HepG2 (cell line): ENCODE results near the gene ZNF814. TPM values are rescaled to one million over a fixed set of nuclear protein-coding genes. Genes with fewer than 3 reads are reported as not detected.
"Not testable (repeated sequence)": the region's sequence is repeated elsewhere in the genome, so short reads cannot be mapped to it uniquely, and the experiment has no call there.

Source experiments
- ATF2 ChIP-seq: sonication (generic); formaldehyde crosslinking; IDR thresholded peaks from 2 replicates; pipeline ENCODE4 v1.4.0; 2020; ENCODE audit warnings: missing genetic modification reagents
- CREB1 ChIP-seq, 2 experiments: fragments of 450-650 bp in 1 of 2; IDR thresholded peaks; 2 replicates each; pipeline ENCODE4 v1.6.1; 2016 to 2017; ENCODE audit warnings: control low read depth in 1 of 2, mild to moderate bottlenecking in 1 of 2, missing compliant biosample characterization in 1 of 2, missing genetic modification characterization in 1 of 2
- DR1 ChIP-seq: sonication (generic); formaldehyde crosslinking; IDR thresholded peaks from 2 replicates; pipeline ENCODE4 v1.8.0; 2021; ENCODE audit warnings: mild to moderate bottlenecking, missing genetic modification reagents, inconsistent platforms
- DRAP1 ChIP-seq: IDR thresholded peaks from 2 replicates; pipeline ENCODE4 v1.6.1; 2016; ENCODE audit warnings: missing genetic modification reagents, missing compliant biosample characterization
- FOXP1 ChIP-seq, 2 experiments: fragments of 450-650 bp in 1 of 2; IDR thresholded peaks; 2 replicates each; pipeline ENCODE4 v1.6.1; 2017 to 2018; ENCODE audit warnings: antibody characterized with exemption in 1 of 2
- GATAD2A ChIP-seq: IDR thresholded peaks from 2 replicates; pipeline ENCODE4 v1.6.1; 2016
- HES4 ChIP-seq: sonication (generic); formaldehyde crosslinking; IDR thresholded peaks from 2 replicates; pipeline ENCODE4 v1.9.0; 2021; ENCODE audit warnings: mild to moderate bottlenecking, missing genetic modification reagents, borderline replicate concordance
- ISL2 ChIP-seq: sonication (generic); formaldehyde crosslinking; IDR thresholded peaks from 2 replicates; pipeline ENCODE4 v1.5.0; 2020; ENCODE audit warnings: missing genetic modification reagents
- MED1 ChIP-seq: sonication (generic); formaldehyde crosslinking; IDR thresholded peaks from 2 replicates; pipeline ENCODE4 v1.4.0; 2020; ENCODE audit warnings: missing genetic modification reagents
- MYPOP ChIP-seq: sonication (generic); formaldehyde crosslinking; IDR thresholded peaks from 2 replicates; pipeline ENCODE4 v1.8.1; 2023; ENCODE audit warnings: mild to moderate bottlenecking, moderate library complexity, missing genetic modification reagents
- NFKBIZ ChIP-seq: IDR thresholded peaks from 2 replicates; pipeline ENCODE4 v1.6.1; 2018; ENCODE audit warnings: missing genetic modification reagents, missing compliant biosample characterization
- NFYB ChIP-seq: sonication (generic); formaldehyde crosslinking; IDR thresholded peaks from 2 replicates; pipeline ENCODE4 v1.4.0; 2020; ENCODE audit warnings: missing genetic modification reagents
- NONO ChIP-seq, 2 experiments: fragments of 450-650 bp in 1 of 2; sonication (generic) in 1 of 2; formaldehyde crosslinking in 1 of 2; IDR thresholded peaks in 1 of 2; conservative IDR thresholded peaks in 1 of 2; 2 replicates each; pipeline versions ENCODE4 v1.6.1 to v1.8.0; 2017 to 2022; ENCODE audit warnings: mild to moderate bottlenecking in 1 of 2, missing genetic modification reagents in 1 of 2, moderate library complexity in 1 of 2
- PHF21A ChIP-seq: sonication (generic); formaldehyde crosslinking; IDR thresholded peaks from 2 replicates; pipeline ENCODE4 v1.5.0; 2020; ENCODE audit warnings: mild to moderate bottlenecking, missing genetic modification reagents
- POGZ ChIP-seq: sonication (generic); formaldehyde crosslinking; IDR thresholded peaks from 2 replicates; pipeline ENCODE4 v1.4.0; 2020; ENCODE audit warnings: mild to moderate bottlenecking, missing genetic modification reagents
- POLR2G ChIP-seq: fragments of 200-400 bp; formaldehyde crosslinking; IDR thresholded peaks from 2 replicates; pipeline ENCODE4 v1.6.1; 2018; ENCODE audit warnings: mild to moderate bottlenecking, low read depth, low read length, moderate library complexity
- RAD21 ChIP-seq: fragments of 450-650 bp; formaldehyde crosslinking; IDR thresholded peaks from 2 replicates; pipeline ENCODE4 v1.5.0; 2020; ENCODE audit warnings: mild to moderate bottlenecking
- SNAPC2 ChIP-seq: sonication (generic); formaldehyde crosslinking; IDR thresholded peaks from 2 replicates; pipeline ENCODE4 v1.8.1; 2022; ENCODE audit warnings: mild to moderate bottlenecking, missing genetic modification reagents
- SP2 ChIP-seq: sonication (generic); formaldehyde crosslinking; IDR thresholded peaks from 2 replicates; pipeline ENCODE4 v1.5.1; 2020; ENCODE audit warnings: mild to moderate bottlenecking, missing genetic modification reagents
- SUZ12 ChIP-seq: fragments of 150-350 bp; IDR thresholded peaks from 2 replicates; pipeline ENCODE4 v1.6.1; 2014; ENCODE audit warnings: low read depth, low read length
- TBX2 ChIP-seq: sonication (generic); formaldehyde crosslinking; IDR thresholded peaks from 2 replicates; pipeline ENCODE4 v1.5.0; 2020; ENCODE audit warnings: missing genetic modification reagents, mild to moderate bottlenecking, borderline replicate concordance
- THAP11 ChIP-seq: IDR thresholded peaks from 2 replicates; pipeline ENCODE4 v1.6.1; 2016; ENCODE audit warnings: missing biosample characterization, missing genetic modification reagents
- ZBTB7A ChIP-seq: sonication (generic); formaldehyde crosslinking; IDR thresholded peaks from 2 replicates; pipeline ENCODE4 v1.8.0; 2022; ENCODE audit warnings: mild to moderate bottlenecking, missing genetic modification reagents
- ZMYM2 ChIP-seq: sonication (generic); formaldehyde crosslinking; IDR thresholded peaks from 2 replicates; pipeline ENCODE4 v1.8.0; 2022; ENCODE audit warnings: mild to moderate bottlenecking, missing genetic modification reagents
- ZNF296 ChIP-seq: sonication (generic); formaldehyde crosslinking; conservative IDR thresholded peaks from 2 replicates; pipeline ENCODE4 v1.5.0; 2020; ENCODE audit warnings: mild to moderate bottlenecking, missing genetic modification reagents
- ZNF737 ChIP-seq: sonication (generic); formaldehyde crosslinking; IDR thresholded peaks from 2 replicates; pipeline ENCODE4 v1.5.0; 2020; ENCODE audit warnings: missing genetic modification reagents, mild to moderate bottlenecking, borderline replicate concordance
- polyA plus RNA-seq, 8 experiments: library from polyadenylated mRNA; depleted of rRNA in 3 of 8; stranded (reverse) in 7 of 8; unstranded in 1 of 8; fragments of >200 nt; fragmentation: Illumina TruSeq in 4 of 8; extraction: Trizol in 4 of 8; gene quantifications; 2 replicates each; pipeline versions ENCODE4 v1.2.1 to v1.2.3, GENCODE V29; 2011 to 2016; ENCODE audit warnings: low read depth in 4 of 8, missing spikeins in 1 of 8, mixed read lengths in 1 of 8; ENCODE audit not compliant: insufficient read depth in 1 of 8
- total RNA-seq, 5 experiments: library from RNA; depleted of rRNA; stranded (reverse); fragments of >200 nt; fragmentation: Illumina TruSeq; extraction: Trizol; gene quantifications; 2 replicates each; pipeline ENCODE4 v1.2.3, GENCODE V29; 2016; ENCODE audit warnings: low read depth in 1 of 5

Gene ZNF814
- total and polyA plus RNA-seq, 2 of the 13 experiments (the other 11 are each of a cell fraction or from before 2014, with no cell fraction given) = 2.5 to 3.4 TPM

GRCh38 chr19:57916168-57916995, 27.5 kb upstream of the ZNF814 start, which contains the start of gene ZNF417 (continued):
- TF ChIP-seq ZBTB7A (0 out of 2 replicates have a peak, but pooled peaks have one; percentile 40), SNAPC2 (CRISPR knock-in tag) (0 out of 2 replicates have a peak, but pooled peaks have one; percentile 43), DRAP1 (CRISPR knock-in tag) (peak; percentile 58), MED1 (peak; percentile 41; the same call in 1 of the 2 replicates), ISL2 (CRISPR knock-in tag) (peak; percentile 49; the same call in 1 of the 2 replicates), ATF2 (CRISPR knock-in tag) (peak; percentile 61; the same call in 1 of the 2 replicates), CREB1 (IDR thresholded peaks at IDR 0.05) (peak; percentile 89), CREB1 (CRISPR knock-in tag; IDR thresholded peaks at IDR 0.05) (peak; percentile 93), SP2 (peak; percentile 95), POLR2G (peak; percentile 76), NONO (CRISPR knock-in tag; conservative IDR thresholded peaks at IDR 0.05) (peak; percentile 58; the same call in 1 of the 2 replicates), GATAD2A (CRISPR knock-in tag) (peak; percentile 61; the same call in 1 of the 2 replicates), POGZ (CRISPR knock-in tag) (peak; percentile 69), RAD21 (peak; percentile 23; the same call in 1 of the 2 replicates), NFKBIZ (peak; percentile 65; the same call in 1 of the 2 replicates), THAP11 (peak; percentile 98), HES4 (CRISPR knock-in tag) (0 out of 2 replicates have a peak, but pooled peaks have one; percentile 7), TBX2 (CRISPR knock-in tag) (peak; percentile 46; the same call in 1 of the 2 replicates), ZNF737 (CRISPR knock-in tag) (0 out of 2 replicates have a peak, but pooled peaks have one; percentile 42), SUZ12 (peak; percentile 74), PHF21A (CRISPR knock-in tag) (peak; percentile 60; the same call in 1 of the 2 replicates), ZNF296 (0 out of 2 replicates have a peak, but pooled peaks have one; percentile 26), DR1 (CRISPR knock-in tag) (0 out of 2 replicates have a peak, but pooled peaks have one; percentile 44), MYPOP (CRISPR knock-in tag) (peak; percentile 82), NFYB (CRISPR knock-in tag) (peak; percentile 91), ZMYM2 (CRISPR knock-in tag) (0 out of 2 replicates have a peak, but pooled peaks have one; percentile 46), FOXP1 (CRISPR knock-in tag; IDR thresholded peaks at IDR 0.05) (peak; percentile 32; the same call in 1 of the 2 replicates)
- not testable (repeated sequence) for TF ChIP-seq NONO, FOXP1 (IDR thresholded peaks at IDR 0.05)
